WTC11 (cell line): ENCODE measurements around the gene APBA1. TPM values are rescaled to one million over a fixed set of nuclear protein-coding genes. Genes with fewer than 3 reads are reported as not detected.

Experiments used
- ATAC-seq: fragments of 200-7000 bp; cut with Tn5 transposase; 2 replicates; pipeline ENCODE4 v1.10.0; 2021; ENCODE audit warnings: mild to moderate bottlenecking, moderate library complexity
- CTCF ChIA-PET: fragments of 300-600 bp; sonication (Branson Sonifier 250); formaldehyde crosslinking; loops from one replicate; lab custom pipeline; 2021; ENCODE audit warnings: antibody characterized with exemption; lab: Charles Lee
- POLR2A ChIA-PET: fragments of 350-600 bp; sonication (Branson Sonifier 250); formaldehyde crosslinking; loops from one replicate; lab custom pipeline; 2021; ENCODE audit warnings: antibody characterized with exemption; lab: Charles Lee
- DNase-seq: peaks from one replicate; pipeline ENCODE4 v3.0.0; 2021; ENCODE audit warnings: low spot score
- H3K27ac Mint-ChIP-seq: 2 replicates; pipeline ENCODE4 v1.8.0; 2021; ENCODE audit warnings: mixed read lengths
- H3K27me3 Mint-ChIP-seq: 2 replicates; pipeline ENCODE4 v1.8.0; 2021; ENCODE audit warnings: low read depth, mild to moderate bottlenecking, moderate library complexity, mixed read lengths
- H3K36me3 Mint-ChIP-seq: 2 replicates; pipeline ENCODE4 v1.8.0; 2021; ENCODE audit warnings: mixed read lengths
- H3K4me1 Mint-ChIP-seq: 2 replicates; pipeline ENCODE4 v1.8.0; 2022; ENCODE audit warnings: mixed read lengths
- H3K4me3 Mint-ChIP-seq: 2 replicates; pipeline ENCODE4 v1.8.0; 2021; ENCODE audit warnings: mild to moderate bottlenecking, moderate library complexity, mixed read lengths
- H3K9me3 Mint-ChIP-seq: 2 replicates; pipeline ENCODE4 v1.8.0; 2021; ENCODE audit warnings: mixed read lengths
- ATF1 ChIP-seq: sonication (generic); formaldehyde crosslinking; IDR thresholded peaks from 2 replicates; pipeline ENCODE4 v1.8.1; 2023; ENCODE audit warnings: mild to moderate bottlenecking, moderate library complexity, missing genetic modification reagents
- ATF6 ChIP-seq: sonication (generic); formaldehyde crosslinking; IDR thresholded peaks from 2 replicates; pipeline ENCODE4 v1.8.1; 2023; ENCODE audit warnings: mild to moderate bottlenecking, missing genetic modification reagents
- CTCF ChIP-seq: fragments of 200-600 bp; IDR thresholded peaks from 2 replicates; pipeline ENCODE4 v1.8.0; 2022; ENCODE audit warnings: antibody characterized with exemption
- E2F1 ChIP-seq: sonication (generic); formaldehyde crosslinking; IDR thresholded peaks from 2 replicates; pipeline ENCODE4 v1.8.0; 2022; ENCODE audit warnings: mild to moderate bottlenecking, missing genetic modification reagents
- ETV6 ChIP-seq: sonication (generic); formaldehyde crosslinking; IDR thresholded peaks from 2 replicates; pipeline ENCODE4 v1.8.1; 2022; ENCODE audit warnings: mild to moderate bottlenecking, missing genetic modification reagents
- FOXJ3 ChIP-seq: sonication (generic); formaldehyde crosslinking; IDR thresholded peaks from 2 replicates; pipeline ENCODE4 v1.9.0; 2021; ENCODE audit warnings: missing genetic modification reagents, mild to moderate bottlenecking, borderline replicate concordance
- GTF2I ChIP-seq: fragments of 250-450 bp; sonication (Bioruptor Pico); conservative IDR thresholded peaks from 2 replicates; pipeline ENCODE4 v1.4.0; 2021; ENCODE audit warnings: mild to moderate bottlenecking
- HMGA2 ChIP-seq: fragments of 250-450 bp; sonication (Bioruptor Pico); IDR thresholded peaks from 2 replicates; pipeline ENCODE4 v1.4.0; 2021; ENCODE audit warnings: mild to moderate bottlenecking, moderate library complexity
- IRF1 ChIP-seq: sonication (generic); formaldehyde crosslinking; IDR thresholded peaks from 2 replicates; pipeline ENCODE4 v1.8.0; 2023; ENCODE audit warnings: missing genetic modification reagents
- IRF2 ChIP-seq: sonication (generic); formaldehyde crosslinking; IDR thresholded peaks from 2 replicates; pipeline ENCODE4 v1.8.0; 2022; ENCODE audit warnings: low read depth, missing genetic modification reagents, borderline replicate concordance
- NR1H2 ChIP-seq: sonication (generic); formaldehyde crosslinking; IDR thresholded peaks from 2 replicates; pipeline ENCODE4 v1.9.0; 2021; ENCODE audit warnings: mild to moderate bottlenecking, moderate library complexity, missing genetic modification reagents
- NR2C2 ChIP-seq: sonication (generic); formaldehyde crosslinking; IDR thresholded peaks from 2 replicates; pipeline ENCODE4 v1.8.0; 2022; ENCODE audit warnings: mild to moderate bottlenecking, missing genetic modification reagents
- OVOL2 ChIP-seq: fragments of 250-450 bp; sonication (Bioruptor Pico); IDR thresholded peaks from 2 replicates; pipeline ENCODE4 v1.9.0; 2021; ENCODE audit warnings: mild to moderate bottlenecking, borderline replicate concordance
- PRRX2 ChIP-seq: fragments of 250-450 bp; sonication (Bioruptor Pico); IDR thresholded peaks from 2 replicates; pipeline ENCODE4 v1.8.0; 2021; ENCODE audit warnings: mild to moderate bottlenecking
- TCF7 ChIP-seq: sonication (generic); formaldehyde crosslinking; IDR thresholded peaks from 2 replicates; pipeline ENCODE4 v1.8.0; 2022; ENCODE audit warnings: mild to moderate bottlenecking, low read depth, missing genetic modification reagents, moderate library complexity
- TEAD4 ChIP-seq: sonication (generic); formaldehyde crosslinking; IDR thresholded peaks from 2 replicates; pipeline ENCODE4 v1.8.0; 2022; ENCODE audit warnings: mild to moderate bottlenecking, missing genetic modification reagents
- ZBTB21 ChIP-seq: sonication (generic); formaldehyde crosslinking; IDR thresholded peaks from 2 replicates; pipeline ENCODE4 v1.8.1; 2023; ENCODE audit warnings: mild to moderate bottlenecking, missing genetic modification reagents, borderline replicate concordance
- ZNF396 ChIP-seq: fragments of 250-450 bp; sonication (Bioruptor Pico); IDR thresholded peaks from 2 replicates; pipeline ENCODE4 v1.8.0; 2021; ENCODE audit warnings: mild to moderate bottlenecking, moderate library complexity, borderline replicate concordance
- ZSCAN18 ChIP-seq: fragments of 250-450 bp; sonication (Bioruptor Pico); IDR thresholded peaks from 2 replicates; pipeline ENCODE4 v2.1.2; 2022; ENCODE audit warnings: mild to moderate bottlenecking, moderate library complexity
- total RNA-seq: library from RNA; stranded (reverse); gene quantifications from 3 replicates; pipeline ENCODE4 v1.2.3, GENCODE V29; 2021
- TF ChIP-seq, protein P1 (sequence below): sonication (generic); formaldehyde crosslinking; IDR thresholded peaks from 2 replicates; pipeline ENCODE4 v1.8.0; 2022; ENCODE audit warnings: mild to moderate bottlenecking, missing genetic modification reagents
- TF ChIP-seq, protein P2 (sequence below): sonication (generic); formaldehyde crosslinking; IDR thresholded peaks from 2 replicates; pipeline ENCODE4 v1.8.0; 2022; ENCODE audit warnings: mild to moderate bottlenecking, missing genetic modification reagents
- TF ChIP-seq, protein P3 (sequence below): sonication (generic); formaldehyde crosslinking; IDR thresholded peaks from 2 replicates; pipeline ENCODE4 v1.8.1; 2023; ENCODE audit warnings: mild to moderate bottlenecking, missing genetic modification reagents

APBA1 gene
- total RNA-seq, 1 experiment from 2014 or later, result 0.94 TPM

DNA sequence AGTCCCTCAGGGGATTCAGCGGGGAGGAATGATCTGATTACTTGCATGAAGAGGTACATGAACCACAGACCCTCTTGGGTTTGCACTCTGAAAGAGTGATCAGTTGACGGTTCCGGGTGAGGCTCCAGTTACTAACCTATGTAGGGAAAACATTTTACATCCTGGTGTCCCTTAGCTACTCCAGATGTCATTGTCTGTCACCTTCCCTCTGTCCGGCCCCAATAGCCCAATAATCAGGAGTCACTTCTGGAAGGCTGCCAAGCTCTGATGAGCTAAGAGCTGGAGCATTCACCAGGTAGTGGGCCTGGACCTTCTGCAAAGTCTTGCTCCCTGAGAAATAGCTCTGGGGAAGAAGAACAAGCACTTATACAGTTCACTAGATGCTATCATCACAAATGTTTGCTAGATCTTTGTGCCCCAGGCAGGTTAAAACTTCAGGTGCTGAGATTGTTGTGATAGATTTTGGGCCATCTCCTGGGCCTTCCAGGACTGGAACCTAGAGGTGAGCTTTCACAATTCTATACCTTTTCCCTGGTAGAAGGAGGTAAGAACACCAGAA, 282.7 kb downstream of the APBA1 start:
- no peak for ATAC-seq
- no peak for DNase-seq
- no peak overlapping the region for H3K4me3 Mint-ChIP-seq
- H3K36me3 Mint-ChIP-seq, result peaks cover 47% of the 10 kb centered on the region
- H3K27ac Mint-ChIP-seq, result no peak overlapping the region
- peaks cover 15% of the 10 kb centered on the region for H3K4me1 Mint-ChIP-seq
- H3K9me3 Mint-ChIP-seq, result no peaks in the 10 kb centered on the region
- ChIA-PET POLR2A (no interaction called here), CTCF (no interaction called here)
- no peaks in the 10 kb centered on the region for H3K27me3 Mint-ChIP-seq
- TF ChIP-seq IRF2 (CRISPR knock-in tag) (no peak), ZBTB21 (CRISPR knock-in tag) (no peak), TEAD4 (CRISPR knock-in tag) (no peak), OVOL2 (CRISPR knock-in tag) (no peak), ETV6 (no peak), CTCF (no peak), NR2C2 (CRISPR knock-in tag) (no peak), TCF7 (no peak), IRF1 (CRISPR knock-in tag) (no peak), FOXJ3 (CRISPR knock-in tag) (no peak), ZNF396 (CRISPR knock-in tag) (no peak), ZSCAN18 (CRISPR knock-in tag) (no peak), ATF1 (CRISPR knock-in tag) (no peak), NR1H2 (no peak), ATF6 (no peak)
- TF ChIP-seq, protein P1, sequence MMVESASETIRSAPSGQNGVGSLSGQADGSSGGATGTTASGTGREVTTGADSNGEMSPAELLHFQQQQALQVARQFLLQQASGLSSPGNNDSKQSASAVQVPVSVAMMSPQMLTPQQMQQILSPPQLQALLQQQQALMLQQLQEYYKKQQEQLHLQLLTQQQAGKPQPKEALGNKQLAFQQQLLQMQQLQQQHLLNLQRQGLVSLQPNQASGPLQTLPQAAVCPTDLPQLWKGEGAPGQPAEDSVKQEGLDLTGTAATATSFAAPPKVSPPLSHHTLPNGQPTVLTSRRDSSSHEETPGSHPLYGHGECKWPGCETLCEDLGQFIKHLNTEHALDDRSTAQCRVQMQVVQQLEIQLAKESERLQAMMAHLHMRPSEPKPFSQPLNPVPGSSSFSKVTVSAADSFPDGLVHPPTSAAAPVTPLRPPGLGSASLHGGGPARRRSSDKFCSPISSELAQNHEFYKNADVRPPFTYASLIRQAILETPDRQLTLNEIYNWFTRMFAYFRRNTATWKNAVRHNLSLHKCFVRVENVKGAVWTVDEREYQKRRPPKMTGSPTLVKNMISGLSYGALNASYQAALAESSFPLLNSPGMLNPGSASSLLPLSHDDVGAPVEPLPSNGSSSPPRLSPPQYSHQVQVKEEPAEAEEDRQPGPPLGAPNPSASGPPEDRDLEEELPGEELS, result no peak
- TF ChIP-seq, protein P2, sequence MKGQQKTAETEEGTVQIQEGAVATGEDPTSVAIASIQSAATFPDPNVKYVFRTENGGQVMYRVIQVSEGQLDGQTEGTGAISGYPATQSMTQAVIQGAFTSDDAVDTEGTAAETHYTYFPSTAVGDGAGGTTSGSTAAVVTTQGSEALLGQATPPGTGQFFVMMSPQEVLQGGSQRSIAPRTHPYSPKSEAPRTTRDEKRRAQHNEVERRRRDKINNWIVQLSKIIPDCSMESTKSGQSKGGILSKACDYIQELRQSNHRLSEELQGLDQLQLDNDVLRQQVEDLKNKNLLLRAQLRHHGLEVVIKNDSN (CRISPR knock-in tag), result no peak

DNA sequence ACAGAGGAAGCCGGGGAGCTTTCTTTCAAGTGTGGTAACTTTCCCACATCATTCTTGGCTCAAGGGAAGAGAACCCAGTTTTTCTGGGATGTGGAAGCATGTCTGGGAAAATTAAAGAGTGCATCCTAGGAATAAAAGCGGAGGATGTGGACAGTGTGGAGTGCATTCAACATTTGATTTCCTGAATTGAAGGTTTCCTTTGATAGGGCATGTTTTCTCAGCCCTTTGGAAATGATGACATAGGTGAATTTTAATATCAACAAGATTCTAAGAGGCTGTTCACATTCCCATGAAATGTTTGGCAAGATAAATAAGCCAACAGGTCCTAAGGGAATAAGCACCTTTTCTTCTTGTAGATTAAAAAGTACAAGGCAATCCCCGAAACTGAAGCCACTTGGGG, 283.6 kb downstream of the APBA1 start:
- no peak overlapping the region for H3K27ac Mint-ChIP-seq
- no peak for DNase-seq
- no peaks in the 10 kb centered on the region for H3K9me3 Mint-ChIP-seq
- H3K4me3 Mint-ChIP-seq, result no peak overlapping the region
- no peaks in the 10 kb centered on the region for H3K27me3 Mint-ChIP-seq
- CTCF ChIA-PET, result no interaction called here
- peaks cover 56% of the 10 kb centered on the region for H3K36me3 Mint-ChIP-seq
- peaks cover 19% of the 10 kb centered on the region for H3K4me1 Mint-ChIP-seq
- POLR2A ChIA-PET, result no interaction called here
- ATAC-seq, result no peak
- TF ChIP-seq, protein P3, sequence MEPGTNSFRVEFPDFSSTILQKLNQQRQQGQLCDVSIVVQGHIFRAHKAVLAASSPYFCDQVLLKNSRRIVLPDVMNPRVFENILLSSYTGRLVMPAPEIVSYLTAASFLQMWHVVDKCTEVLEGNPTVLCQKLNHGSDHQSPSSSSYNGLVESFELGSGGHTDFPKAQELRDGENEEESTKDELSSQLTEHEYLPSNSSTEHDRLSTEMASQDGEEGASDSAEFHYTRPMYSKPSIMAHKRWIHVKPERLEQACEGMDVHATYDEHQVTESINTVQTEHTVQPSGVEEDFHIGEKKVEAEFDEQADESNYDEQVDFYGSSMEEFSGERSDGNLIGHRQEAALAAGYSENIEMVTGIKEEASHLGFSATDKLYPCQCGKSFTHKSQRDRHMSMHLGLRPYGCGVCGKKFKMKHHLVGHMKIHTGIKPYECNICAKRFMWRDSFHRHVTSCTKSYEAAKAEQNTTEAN (CRISPR knock-in tag), result no peak
- TF ChIP-seq FOXJ3 (CRISPR knock-in tag) (no peak), ATF6 (no peak), E2F1 (no peak), IRF1 (CRISPR knock-in tag) (no peak), HMGA2 (CRISPR knock-in tag) (no peak), GTF2I (CRISPR knock-in tag) (no peak), PRRX2 (CRISPR knock-in tag) (no peak)
